HepG2 (cell line): ENCODE measurements around the gene RABGAP1. TPM values are rescaled to one million over a fixed set of nuclear protein-coding genes. Genes with fewer than 3 reads are reported as not detected.

Experiments used
- REPIN1 ChIP-seq: sonication (generic); formaldehyde crosslinking; IDR thresholded peaks from 2 replicates; pipeline ENCODE4 v1.8.0; 2022; ENCODE audit warnings: missing genetic modification reagents, low read depth, mild to moderate bottlenecking, borderline replicate concordance
- RORA ChIP-seq: sonication (generic); formaldehyde crosslinking; IDR thresholded peaks from 2 replicates; pipeline ENCODE4 v1.5.0; 2020; ENCODE audit warnings: mild to moderate bottlenecking, missing genetic modification reagents, moderate library complexity
- ZBTB26 ChIP-seq: IDR thresholded peaks from 2 replicates; pipeline ENCODE4 v1.6.1; 2016; ENCODE audit warnings: missing compliant biosample characterization, missing genetic modification reagents, borderline replicate concordance
- ZNF407 ChIP-seq: sonication (generic); formaldehyde crosslinking; IDR thresholded peaks from one replicate; pipeline ENCODE4 v1.5.1; 2020; ENCODE audit warnings: mild to moderate bottlenecking, missing genetic modification reagents; ENCODE audit errors: not compliant biosample characterization
- polyA plus RNA-seq, 8 experiments: library from polyadenylated mRNA; depleted of rRNA in 3 of 8; stranded (reverse) in 7 of 8; unstranded in 1 of 8; fragments of >200 nt; fragmentation: Illumina TruSeq in 4 of 8; extraction: Trizol in 4 of 8; gene quantifications; 2 replicates each; pipeline versions ENCODE4 v1.2.1 to v1.2.3, GENCODE V29; 2011 to 2016; ENCODE audit warnings: low read depth in 4 of 8, missing spikeins in 1 of 8, mixed read lengths in 1 of 8; ENCODE audit not compliant: insufficient read depth in 1 of 8
- total RNA-seq, 5 experiments: library from RNA; depleted of rRNA; stranded (reverse); fragments of >200 nt; fragmentation: Illumina TruSeq; extraction: Trizol; gene quantifications; 2 replicates each; pipeline ENCODE4 v1.2.3, GENCODE V29; 2016; ENCODE audit warnings: low read depth in 1 of 5

RABGAP1 gene
- total and polyA plus RNA-seq, 2 of the 13 experiments (the other 11 are each of a cell fraction or from before 2014, with no cell fraction given): 19.1 to 19.3 TPM

GRCh38 chr9:123000371-123001068 is 59.7 kb downstream of the RABGAP1 start (continued):
- TF ChIP-seq ZNF407 (CRISPR knock-in tag) (no peak), RORA (CRISPR knock-in tag) (no peak), REPIN1 (CRISPR knock-in tag) (no peak), ZBTB26 (no peak)
- TF ChIP-seq, all 625 proteins: peak for 0
